ENCODE data around the gene WDR54. TPM values are rescaled to one million over a fixed set of nuclear protein-coding genes. Genes with fewer than 3 reads are reported as not detected.

WDR54 gene
- total and polyA plus RNA-seq, 8 donors: 3.1 to 22.8 (median 4.0) TPM

- H3K36me3 ChIP-seq: peaks cover 0 to 4% (median 0%) of the 10 kb centered on the region in 3 donors
- TF ChIP-seq, protein P1, sequence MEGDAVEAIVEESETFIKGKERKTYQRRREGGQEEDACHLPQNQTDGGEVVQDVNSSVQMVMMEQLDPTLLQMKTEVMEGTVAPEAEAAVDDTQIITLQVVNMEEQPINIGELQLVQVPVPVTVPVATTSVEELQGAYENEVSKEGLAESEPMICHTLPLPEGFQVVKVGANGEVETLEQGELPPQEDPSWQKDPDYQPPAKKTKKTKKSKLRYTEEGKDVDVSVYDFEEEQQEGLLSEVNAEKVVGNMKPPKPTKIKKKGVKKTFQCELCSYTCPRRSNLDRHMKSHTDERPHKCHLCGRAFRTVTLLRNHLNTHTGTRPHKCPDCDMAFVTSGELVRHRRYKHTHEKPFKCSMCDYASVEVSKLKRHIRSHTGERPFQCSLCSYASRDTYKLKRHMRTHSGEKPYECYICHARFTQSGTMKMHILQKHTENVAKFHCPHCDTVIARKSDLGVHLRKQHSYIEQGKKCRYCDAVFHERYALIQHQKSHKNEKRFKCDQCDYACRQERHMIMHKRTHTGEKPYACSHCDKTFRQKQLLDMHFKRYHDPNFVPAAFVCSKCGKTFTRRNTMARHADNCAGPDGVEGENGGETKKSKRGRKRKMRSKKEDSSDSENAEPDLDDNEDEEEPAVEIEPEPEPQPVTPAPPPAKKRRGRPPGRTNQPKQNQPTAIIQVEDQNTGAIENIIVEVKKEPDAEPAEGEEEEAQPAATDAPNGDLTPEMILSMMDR (IDR thresholded peaks at IDR 0.05): no peak
- no peak for FAIRE-seq
- H3K27ac ChIP-seq: no peak overlapping the region
- H3K4me3 ChIP-seq: no peak overlapping the region
- peaks cover 5 to 16% (median 7%) of the 10 kb centered on the region in 3 donors for H3K4me1 ChIP-seq
- 87 to 88% methylated on average over 5 of the region's 5 CpGs for WGBS, 2 donors
- ATAC-seq: no peak
- no peaks in the 10 kb centered on the region for H3K27me3 ChIP-seq
- intact Hi-C loops (cut with DNase I): loop anchor here in 1 of 3 donors (5.0 kb wide), 1 partner anchor 112 kb away; no protein-coding TSS in a partner anchor
- H3K9me3 ChIP-seq: no peaks in the 10 kb centered on the region
- DNase-seq: no peak
Measured at GRCh38 chr2:74474899-74475298, 53.4 kb downstream of the WDR54 start.

Other genes starting within 250 kb of the WDR54 start
- 10 to 100 TPM; 16.1 to 53.3 (median 25.8) TPM for gene MOB1A, start 242.9 kb upstream of the WDR54 start, total RNA-seq
- 10 to 100 TPM in 1 of 2 donors, 1 to 10 TPM in 1; 7.8 to 12.2 TPM for gene MOB1A, start 242.9 kb upstream of the WDR54 start, polyA plus RNA-seq
- 100 to 1,000 TPM in 1 of 6 donors, 10 to 100 TPM in 5; 23.7 to 288 (median 31.9) TPM for gene MTHFD2, start 223.1 kb upstream of the WDR54 start, total RNA-seq
- 10 to 100 TPM; 10.2 to 14.3 TPM for gene MTHFD2, start 223.1 kb upstream of the WDR54 start, polyA plus RNA-seq
- 1 to 10 TPM in 5 of 6 donors, under 1 TPM in 1; 0.60 to 2.2 (median 1.4) TPM for gene SLC4A5, start 78.3 kb upstream of the WDR54 start, total RNA-seq
- 1 to 10 TPM; 1.2 to 1.8 TPM for gene SLC4A5, start 78.3 kb upstream of the WDR54 start, polyA plus RNA-seq
- 10 to 100 TPM; 37.7 to 64.3 (median 48.1) TPM for gene DCTN1, start 41.4 kb upstream of the WDR54 start, total RNA-seq
- 10 to 100 TPM; 75.9 to 84.7 TPM for gene DCTN1, start 41.4 kb upstream of the WDR54 start, polyA plus RNA-seq
- 1 to 10 TPM in 5 of 6 donors, under 1 TPM in 1; 0.87 to 2.7 (median 1.5) TPM for gene C2orf81, start 111 bp upstream of the WDR54 start, total RNA-seq
- gene C2orf81, start 111 bp upstream of the WDR54 start, polyA plus RNA-seq: 1 to 10 TPM; 5.4 to 6.5 TPM
- gene RTKN, start 20.2 kb downstream of the WDR54 start, total RNA-seq: 10 to 100 TPM; 20.7 to 45.5 (median 29.7) TPM
- gene RTKN, start 20.2 kb downstream of the WDR54 start, polyA plus RNA-seq: 10 to 100 TPM; 63.4 to 63.7 TPM
- 10 to 100 TPM; 17.1 to 38.8 (median 28.3) TPM for gene INO80B, start 33.4 kb downstream of the WDR54 start, total RNA-seq
- 10 to 100 TPM; 51.8 to 68.7 TPM for gene INO80B, start 33.4 kb downstream of the WDR54 start, polyA plus RNA-seq
- gene WBP1, start 36.7 kb downstream of the WDR54 start, total RNA-seq: 10 to 100 TPM; 29.1 to 50.4 (median 37.4) TPM
- gene WBP1, start 36.7 kb downstream of the WDR54 start, polyA plus RNA-seq: 100 to 1,000 TPM in 1 of 2 donors, 10 to 100 TPM in 1; 85.8 to 149 TPM
- gene MOGS, start 43.7 kb downstream of the WDR54 start, total RNA-seq: 10 to 100 TPM; 27.7 to 49.5 (median 36.6) TPM
- gene MOGS, start 43.7 kb downstream of the WDR54 start, polyA plus RNA-seq: 10 to 100 TPM; 47.1 to 59.9 TPM
- gene MRPL53, start 51.0 kb downstream of the WDR54 start, total RNA-seq: 10 to 100 TPM; 37.6 to 60.0 (median 39.4) TPM
- gene MRPL53, start 51.0 kb downstream of the WDR54 start, polyA plus RNA-seq: 10 to 100 TPM; 52.3 to 54.6 TPM
- gene CCDC142, start 61.3 kb downstream of the WDR54 start, total RNA-seq: 10 to 100 TPM in 1 of 6 donors, 1 to 10 TPM in 5; 4.9 to 11.6 (median 5.7) TPM
- 10 to 100 TPM in 1 of 2 donors, 1 to 10 TPM in 1; 5.7 to 14.0 TPM for gene CCDC142, start 61.3 kb downstream of the WDR54 start, polyA plus RNA-seq
- gene TTC31, start 61.4 kb downstream of the WDR54 start, total RNA-seq: 10 to 100 TPM; 10.1 to 17.2 (median 11.3) TPM
- 10 to 100 TPM; 18.1 to 21.2 TPM for gene TTC31, start 61.4 kb downstream of the WDR54 start, polyA plus RNA-seq
- gene LBX2, start 77.9 kb downstream of the WDR54 start, total RNA-seq: 1 to 10 TPM in 3 of 6 donors, under 1 TPM in 3; 0.21 to 2.3 (median 0.85) TPM
- gene LBX2, start 77.9 kb downstream of the WDR54 start, polyA plus RNA-seq: 1 to 10 TPM; 1.3 TPM
- gene PCGF1, start 86.0 kb downstream of the WDR54 start, total RNA-seq: 10 to 100 TPM in 4 of 6 donors, 1 to 10 TPM in 2; 8.8 to 14.9 (median 11.0) TPM
- gene PCGF1, start 86.0 kb downstream of the WDR54 start, polyA plus RNA-seq: 10 to 100 TPM; 14.2 to 16.4 TPM
- gene TLX2, start 92.7 kb downstream of the WDR54 start, total RNA-seq: not detected
- gene TLX2, start 92.7 kb downstream of the WDR54 start, polyA plus RNA-seq: under 1 TPM in 1 of 2 donors, not detected in 1; 0.12 TPM
- under 1 TPM in 1 of 6 donors, not detected in 5; 0.16 TPM for gene DQX1, start 104.5 kb downstream of the WDR54 start, total RNA-seq
- under 1 TPM; 0.07 to 0.15 TPM for gene DQX1, start 104.5 kb downstream of the WDR54 start, polyA plus RNA-seq
- gene AUP1, start 108.0 kb downstream of the WDR54 start, total RNA-seq: 10 to 100 TPM; 62.1 to 91.0 (median 67.9) TPM
- 100 to 1,000 TPM; 246 to 258 TPM for gene AUP1, start 108.0 kb downstream of the WDR54 start, polyA plus RNA-seq
- 10 to 100 TPM in 4 of 6 donors, 1 to 10 TPM in 2; 8.5 to 17.6 (median 10.8) TPM for gene HTRA2, start 108.2 kb downstream of the WDR54 start, total RNA-seq
- 10 to 100 TPM; 16.9 to 24.3 TPM for gene HTRA2, start 108.2 kb downstream of the WDR54 start, polyA plus RNA-seq
- gene LOXL3, start 132.2 kb downstream of the WDR54 start, total RNA-seq: 1 to 10 TPM in 4 of 6 donors, under 1 TPM in 2; 0.35 to 7.5 (median 1.2) TPM
- 1 to 10 TPM; 2.0 TPM for gene LOXL3, start 132.2 kb downstream of the WDR54 start, polyA plus RNA-seq
- 10 to 100 TPM in 1 of 6 donors, 1 to 10 TPM in 5; 5.7 to 14.0 (median 7.4) TPM for gene DOK1, start 133.0 kb downstream of the WDR54 start, total RNA-seq
- gene DOK1, start 133.0 kb downstream of the WDR54 start, polyA plus RNA-seq: 1 to 10 TPM; 7.1 to 8.5 TPM
- under 1 TPM; 0.13 to 0.66 (median 0.27) TPM for gene M1AP, start 226.6 kb downstream of the WDR54 start, total RNA-seq
- gene M1AP, start 226.6 kb downstream of the WDR54 start, polyA plus RNA-seq: under 1 TPM; 0.11 to 0.45 TPM
- 1 to 10 TPM; 1.9 to 5.9 (median 3.1) TPM for gene SEMA4F, start 232.5 kb downstream of the WDR54 start, total RNA-seq
- gene SEMA4F, start 232.5 kb downstream of the WDR54 start, polyA plus RNA-seq: 1 to 10 TPM; 1.9 to 2.9 TPM

Data from pancreas (tissue), 10 donors.